BE2C (cell line): Measurements from ENCODE around the gene YEATS4.

ENCODE experiments used
- DNase-seq: peaks from one replicate; pipeline ENCODE4 v3.0.0-alpha.2; 2020
- H3K27me3 ChIP-seq: fragments of 250-450 bp; sonication (Bioruptor Pico); 2 replicates; pipeline ENCODE4 v1.5.1; 2020; ENCODE audit warnings: mild to moderate bottlenecking
- H3K36me3 ChIP-seq: fragments of 250-450 bp; sonication (Bioruptor Pico); 2 replicates; pipeline ENCODE4 v1.5.1; 2020; ENCODE audit warnings: mild to moderate bottlenecking
- H3K4me1 ChIP-seq: fragments of 250-450 bp; sonication (Bioruptor Pico); 2 replicates; pipeline ENCODE4 v1.5.1; 2020
- H3K4me3 ChIP-seq: 2 replicates; pipeline ENCODE4 v1.5.1; 2011; ENCODE audit warnings: low read depth, low read length
- H3K9me3 ChIP-seq: fragments of 250-450 bp; sonication (Bioruptor Pico); 2 replicates; pipeline ENCODE4 v1.5.1; 2020
- TF ChIP-seq, protein P1 (sequence below): IDR thresholded peaks from 2 replicates; pipeline ENCODE4 v1.5.1; 2012; ENCODE audit warnings: mild to moderate bottlenecking, low read depth, low read length

YEATS4 gene

DNA sequence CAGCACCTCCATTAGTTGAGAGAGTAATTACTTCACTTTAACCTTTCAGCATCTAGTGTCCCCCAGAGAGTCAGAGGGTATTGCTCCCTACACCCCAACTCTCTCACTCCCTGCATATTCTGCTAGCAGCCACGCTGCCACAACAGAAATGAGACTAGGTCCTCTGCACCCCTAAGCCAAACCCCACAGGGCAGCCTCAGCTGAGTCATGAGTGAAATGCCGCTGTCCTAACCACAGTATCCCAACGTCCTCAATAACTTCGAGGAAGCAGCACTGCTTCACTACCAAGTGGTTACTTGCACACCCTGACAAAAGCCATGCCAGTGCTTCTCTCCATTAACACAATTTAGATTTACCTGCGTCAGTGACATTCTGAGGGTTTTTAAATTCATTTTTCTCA, 18.2 kb upstream of the YEATS4 start:
- no peaks in the 10 kb centered on the region for H3K36me3 ChIP-seq
- H3K27me3 ChIP-seq, result peaks cover 31% of the 10 kb centered on the region
- no peaks in the 10 kb centered on the region for H3K9me3 ChIP-seq
- no peaks in the 10 kb centered on the region for H3K4me1 ChIP-seq
- DNase-seq, result no peak
- TF ChIP-seq, protein P1, sequence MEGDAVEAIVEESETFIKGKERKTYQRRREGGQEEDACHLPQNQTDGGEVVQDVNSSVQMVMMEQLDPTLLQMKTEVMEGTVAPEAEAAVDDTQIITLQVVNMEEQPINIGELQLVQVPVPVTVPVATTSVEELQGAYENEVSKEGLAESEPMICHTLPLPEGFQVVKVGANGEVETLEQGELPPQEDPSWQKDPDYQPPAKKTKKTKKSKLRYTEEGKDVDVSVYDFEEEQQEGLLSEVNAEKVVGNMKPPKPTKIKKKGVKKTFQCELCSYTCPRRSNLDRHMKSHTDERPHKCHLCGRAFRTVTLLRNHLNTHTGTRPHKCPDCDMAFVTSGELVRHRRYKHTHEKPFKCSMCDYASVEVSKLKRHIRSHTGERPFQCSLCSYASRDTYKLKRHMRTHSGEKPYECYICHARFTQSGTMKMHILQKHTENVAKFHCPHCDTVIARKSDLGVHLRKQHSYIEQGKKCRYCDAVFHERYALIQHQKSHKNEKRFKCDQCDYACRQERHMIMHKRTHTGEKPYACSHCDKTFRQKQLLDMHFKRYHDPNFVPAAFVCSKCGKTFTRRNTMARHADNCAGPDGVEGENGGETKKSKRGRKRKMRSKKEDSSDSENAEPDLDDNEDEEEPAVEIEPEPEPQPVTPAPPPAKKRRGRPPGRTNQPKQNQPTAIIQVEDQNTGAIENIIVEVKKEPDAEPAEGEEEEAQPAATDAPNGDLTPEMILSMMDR, result no peak
- no peak overlapping the region for H3K4me3 ChIP-seq

DNA sequence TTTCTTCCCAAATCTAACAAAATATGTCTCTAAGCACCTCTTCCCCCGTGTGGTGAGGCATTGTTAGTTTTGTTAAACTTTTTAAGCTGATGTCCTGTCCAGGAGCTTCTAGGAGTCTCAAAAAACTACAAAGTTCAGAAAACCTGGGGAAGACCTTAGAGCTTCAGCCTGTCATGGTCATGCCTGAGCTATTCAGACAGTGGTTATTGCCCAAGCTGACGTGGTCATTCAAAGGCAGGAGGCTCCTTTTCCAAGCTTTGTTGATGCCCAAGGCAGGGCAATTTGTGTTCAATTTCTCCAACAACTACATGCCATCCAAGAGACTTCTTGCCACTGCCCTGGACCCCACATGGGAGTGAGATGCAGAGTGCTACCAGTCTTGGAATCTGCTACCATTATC, 17.1 kb upstream of the YEATS4 start:
- H3K36me3 ChIP-seq, result no peaks in the 10 kb centered on the region
- DNase-seq, result no peak
- no peak overlapping the region for H3K4me3 ChIP-seq
- H3K4me1 ChIP-seq, result no peaks in the 10 kb centered on the region
- TF ChIP-seq, protein P1, result no peak
- H3K9me3 ChIP-seq, result no peaks in the 10 kb centered on the region
- peaks cover 30% of the 10 kb centered on the region for H3K27me3 ChIP-seq

DNA sequence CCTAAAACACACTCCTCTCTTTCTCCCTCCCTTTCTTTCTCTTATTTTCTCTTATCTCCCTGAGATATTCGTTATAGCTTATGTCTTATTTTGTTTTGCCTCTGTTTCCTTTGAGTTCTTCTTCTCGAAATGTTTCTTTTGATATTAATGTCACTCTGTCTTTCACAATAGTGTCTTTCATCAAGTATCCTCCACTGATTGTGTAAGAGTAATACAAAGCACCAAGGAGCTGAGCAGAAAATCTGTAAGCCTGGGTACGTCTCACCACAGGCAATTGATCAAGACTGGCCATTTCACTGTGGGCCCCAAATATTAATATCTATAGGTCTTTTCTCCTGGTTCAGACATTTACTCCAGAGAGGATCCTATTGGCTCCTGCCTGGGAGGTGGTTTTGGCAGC, 16.2 kb upstream of the YEATS4 start:
- Histone ChIP-seq H3K4me3 (no peak overlapping the region), H3K27me3 (peaks cover 31% of the 10 kb centered on the region), H3K9me3 (no peaks in the 10 kb centered on the region), H3K4me1 (no peaks in the 10 kb centered on the region), H3K36me3 (no peaks in the 10 kb centered on the region)
- TF ChIP-seq, protein P1, result no peak
- DNase-seq, result no peak

DNA sequence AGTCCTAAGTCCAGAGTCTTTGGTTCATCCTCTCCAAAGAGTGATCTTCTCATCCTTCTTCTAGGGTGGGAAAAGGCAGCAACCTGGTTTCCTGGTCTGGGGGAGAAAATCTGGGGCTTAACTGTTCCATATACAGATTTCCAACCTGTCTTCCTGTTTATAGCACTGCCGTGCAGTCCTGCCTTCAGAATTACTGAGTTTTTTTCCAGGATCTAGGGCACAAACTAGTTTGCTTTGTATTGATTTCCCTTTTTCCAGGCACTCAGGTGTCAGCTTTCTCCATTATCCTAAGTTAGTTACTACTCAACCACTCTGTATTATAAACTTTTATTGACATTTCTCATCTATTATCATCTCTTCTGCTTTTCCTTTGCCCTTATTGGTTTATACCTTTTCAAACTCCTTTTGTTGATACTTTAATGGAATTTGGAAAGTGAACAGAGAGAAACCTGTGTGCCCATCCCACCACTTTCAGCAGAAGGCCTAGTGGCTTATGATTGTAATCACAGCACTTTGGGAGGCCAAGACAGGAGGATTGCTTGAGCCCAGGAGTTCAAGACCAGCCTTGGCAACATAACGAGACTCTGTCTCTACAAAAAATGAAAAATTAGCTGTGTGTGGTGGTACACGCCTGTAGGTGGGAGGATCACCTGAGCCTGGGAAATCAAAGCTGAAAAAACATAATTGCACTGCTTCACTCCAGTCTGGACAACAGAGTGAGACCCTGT, 15.5 kb upstream of the YEATS4 start:
- H3K36me3 ChIP-seq, result no peaks in the 10 kb centered on the region
- no peak overlapping the region for H3K4me3 ChIP-seq

DNA sequence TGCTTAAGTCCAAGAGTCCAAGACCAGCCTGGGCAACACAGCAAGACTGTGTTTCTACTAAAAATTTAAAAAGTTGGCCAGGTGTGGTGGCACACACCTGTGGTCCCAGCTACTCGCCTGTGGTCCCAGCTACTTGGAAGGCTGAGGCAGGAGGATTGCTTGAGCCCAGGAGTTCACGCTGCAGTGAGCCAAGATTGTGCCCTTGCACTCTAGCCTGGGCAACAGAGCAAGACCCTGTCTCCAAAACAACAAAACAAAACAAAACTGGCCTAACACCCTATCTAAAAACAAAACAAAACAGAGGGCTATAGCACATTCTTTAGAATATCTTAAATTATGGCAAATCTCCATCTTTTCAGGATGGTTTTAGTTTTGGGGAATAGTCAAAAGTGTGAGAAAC, 14.5 kb upstream of the YEATS4 start:
- Histone ChIP-seq H3K36me3 (no peaks in the 10 kb centered on the region), H3K9me3 (no peaks in the 10 kb centered on the region), H3K4me1 (no peaks in the 10 kb centered on the region), H3K27me3 (peaks cover 35% of the 10 kb centered on the region), H3K4me3 (no peak overlapping the region)
- DNase-seq, result no peak
- TF ChIP-seq, protein P1, result no peak

More for the DNA sequence above, 15.5 kb upstream of the YEATS4 start:
- Histone ChIP-seq H3K4me1 (no peaks in the 10 kb centered on the region), H3K27me3 (peaks cover 35% of the 10 kb centered on the region), H3K9me3 (no peaks in the 10 kb centered on the region)
- no peak for DNase-seq
- TF ChIP-seq, protein P1, result no peak

DNA sequence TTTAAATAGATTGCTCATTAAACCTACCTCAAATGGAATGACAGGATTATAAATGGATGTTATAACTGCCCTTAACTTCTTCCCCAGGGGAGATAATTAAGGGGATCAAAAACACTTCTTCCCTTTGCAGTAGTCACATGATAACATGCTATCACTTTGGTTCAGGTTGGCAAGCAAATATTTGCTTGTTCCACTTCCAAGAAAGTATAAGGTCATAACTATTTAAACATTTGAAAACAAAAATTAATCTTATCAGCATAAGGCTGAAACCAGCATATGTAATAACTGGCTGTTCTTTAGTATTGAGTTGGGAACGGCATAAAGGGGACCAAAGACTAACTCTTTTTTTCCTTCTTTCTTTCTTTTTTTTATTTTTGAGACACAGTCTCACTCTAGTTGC, 13.8 kb upstream of the YEATS4 start:
- Histone ChIP-seq H3K9me3 (no peaks in the 10 kb centered on the region), H3K27me3 (peaks cover 35% of the 10 kb centered on the region), H3K36me3 (no peaks in the 10 kb centered on the region), H3K4me3 (no peak overlapping the region), H3K4me1 (no peaks in the 10 kb centered on the region)
- TF ChIP-seq, protein P1, result no peak
- DNase-seq, result no peak
